HG03432 (cell line): Measurements from ENCODE around the gene KRT77.

ENCODE experiments used
- ATAC-seq: cut with Tn5 transposase; IDR thresholded peaks from one replicate; pipeline ENCODE4 v1.9.1; 2021; ENCODE audit warnings: mild to moderate bottlenecking, moderate library complexity; ENCODE audit not compliant: unreplicated experiment

KRT77 gene

GRCh38 chr12:52659395-52659794, 43.9 kb downstream of the KRT77 start:
- no peak for ATAC-seq

- ATAC-seq: no peak
These were observed 45.1 kb downstream of the KRT77 start for GRCh38 chr12:52658196-52658595.

GRCh38 chr12:52657250-52657902, 45.9 kb downstream of the KRT77 start:
- ATAC-seq: no peak

DNA sequence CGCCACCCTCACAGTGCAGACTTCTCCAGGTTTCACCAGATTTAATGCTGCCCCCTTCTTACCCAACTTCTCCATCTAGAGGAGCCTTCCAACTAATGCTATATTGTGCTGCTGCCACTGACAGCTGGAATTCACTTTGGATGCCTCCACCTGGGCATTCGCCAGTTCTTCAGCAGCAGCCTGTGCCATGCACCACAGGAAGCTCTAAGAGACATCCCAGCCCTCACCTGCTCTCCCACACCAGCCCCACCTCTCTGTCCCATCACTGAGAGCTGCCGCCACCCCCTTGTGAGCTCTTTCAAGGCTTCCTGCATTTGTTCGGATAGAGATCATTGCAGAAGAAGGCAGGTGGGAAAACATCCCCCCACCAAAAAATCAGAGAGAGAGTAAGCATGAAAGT, 46.7 kb downstream of the KRT77 start:
- no peak for ATAC-seq

DNA sequence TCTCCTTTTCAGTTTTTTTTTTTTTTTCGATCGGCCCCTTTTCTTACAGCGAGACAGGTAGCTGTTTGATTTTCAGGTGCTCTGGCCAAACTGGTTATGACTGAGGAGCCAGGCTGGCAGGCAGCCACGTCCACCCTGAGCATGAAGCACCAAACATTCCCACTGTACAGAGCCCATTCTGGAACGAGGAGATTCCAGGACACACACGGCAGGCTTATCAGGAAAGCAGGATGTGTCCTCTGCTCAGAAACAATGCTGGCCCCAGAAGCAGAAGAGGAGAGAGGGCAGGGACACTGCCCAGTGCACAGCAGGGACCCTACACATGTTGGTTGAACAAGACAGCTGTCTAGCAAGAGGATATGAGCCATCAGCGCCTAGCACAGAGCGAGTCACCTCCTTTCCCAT, 47.6 kb downstream of the KRT77 start:
- ATAC-seq: no peak

- no peak for ATAC-seq
These were observed 48.1 kb downstream of the KRT77 start for GRCh38 chr12:52655251-52655650.

- no peak for ATAC-seq
These were observed 51.5 kb downstream of the KRT77 start, which contains the start of gene KRT2 for GRCh38 chr12:52651726-52652261. KRT2 (minus strand) TSS chr12:52652211; CDS start chr12:52652142, 69 bp downstream.

DNA sequence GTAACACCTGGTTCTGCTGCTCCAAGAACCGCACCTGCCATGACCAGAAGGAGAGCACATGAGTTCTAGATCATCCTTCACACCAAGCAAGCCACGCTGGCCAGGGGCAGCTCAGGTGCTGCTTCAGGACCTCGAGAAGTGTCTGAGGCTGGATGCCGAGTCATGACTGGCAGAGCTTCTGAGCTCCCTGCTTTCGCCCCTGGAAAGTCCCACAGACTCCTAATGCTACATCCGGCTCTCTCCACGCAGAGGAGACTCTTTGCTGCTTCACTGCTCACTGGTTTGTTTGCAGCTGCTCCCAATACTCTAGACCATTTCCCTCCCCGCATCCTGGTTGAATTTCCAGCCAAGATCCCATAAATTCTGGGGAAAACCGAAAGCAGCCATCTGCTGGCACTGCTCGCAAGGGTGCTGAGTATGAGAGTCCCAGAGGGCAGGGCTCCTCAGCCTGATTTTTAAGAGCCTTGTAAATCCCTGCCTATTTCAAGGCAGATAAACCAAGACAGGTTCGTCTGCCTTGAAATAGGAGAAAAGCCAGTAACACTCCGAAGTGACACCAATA, 52.7 kb downstream of the KRT77 start:
- no peak for ATAC-seq

GRCh38 chr12:52649066-52649465, 54.3 kb downstream of the KRT77 start:
- no peak for ATAC-seq

GRCh38 chr12:52648012-52648550, 55.2 kb downstream of the KRT77 start:
- no peak for ATAC-seq

DNA sequence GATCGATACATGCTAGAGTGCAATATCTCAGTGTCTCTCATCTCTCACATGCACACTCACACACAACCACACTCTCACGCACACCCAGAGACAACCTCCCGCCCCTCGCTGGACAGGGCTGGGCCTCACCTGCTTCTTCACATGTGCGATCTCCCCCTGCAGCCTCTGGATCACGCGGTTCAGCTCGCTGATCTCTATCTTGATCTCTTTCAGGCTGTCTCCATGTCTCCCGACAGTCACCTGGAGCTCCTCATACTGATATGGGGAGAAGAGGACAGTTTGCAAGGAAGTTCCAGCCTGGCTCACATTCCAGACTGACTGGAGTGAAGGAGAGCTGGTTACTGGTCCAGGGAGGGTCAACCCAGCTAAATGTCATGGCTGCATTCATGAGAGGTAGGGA, 55.7 kb downstream of the KRT77 start:
- no peak for ATAC-seq

GRCh38 chr12:52646613-52647012, 56.7 kb downstream of the KRT77 start:
- ATAC-seq: no peak

DNA sequence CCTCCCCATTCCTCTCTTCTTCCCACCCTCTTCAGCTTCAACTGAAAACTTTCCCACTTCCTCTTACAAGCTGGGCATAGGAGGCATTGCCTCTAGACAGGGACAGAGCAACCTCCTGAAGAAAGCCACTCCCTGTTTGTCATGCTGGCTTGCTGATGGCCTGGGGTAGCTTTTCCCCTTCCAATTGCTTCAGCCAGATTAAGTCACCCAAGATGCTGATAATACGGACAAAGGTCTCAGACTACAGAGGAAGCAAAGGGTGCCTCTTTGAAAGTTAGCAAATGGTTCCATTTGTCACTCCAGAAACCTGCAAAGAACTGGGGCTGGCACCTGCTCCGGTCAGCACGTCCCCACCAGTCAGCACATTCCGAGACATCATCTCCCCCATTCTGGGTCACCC, 57.3 kb downstream of the KRT77 start:
- no peak for ATAC-seq

DNA sequence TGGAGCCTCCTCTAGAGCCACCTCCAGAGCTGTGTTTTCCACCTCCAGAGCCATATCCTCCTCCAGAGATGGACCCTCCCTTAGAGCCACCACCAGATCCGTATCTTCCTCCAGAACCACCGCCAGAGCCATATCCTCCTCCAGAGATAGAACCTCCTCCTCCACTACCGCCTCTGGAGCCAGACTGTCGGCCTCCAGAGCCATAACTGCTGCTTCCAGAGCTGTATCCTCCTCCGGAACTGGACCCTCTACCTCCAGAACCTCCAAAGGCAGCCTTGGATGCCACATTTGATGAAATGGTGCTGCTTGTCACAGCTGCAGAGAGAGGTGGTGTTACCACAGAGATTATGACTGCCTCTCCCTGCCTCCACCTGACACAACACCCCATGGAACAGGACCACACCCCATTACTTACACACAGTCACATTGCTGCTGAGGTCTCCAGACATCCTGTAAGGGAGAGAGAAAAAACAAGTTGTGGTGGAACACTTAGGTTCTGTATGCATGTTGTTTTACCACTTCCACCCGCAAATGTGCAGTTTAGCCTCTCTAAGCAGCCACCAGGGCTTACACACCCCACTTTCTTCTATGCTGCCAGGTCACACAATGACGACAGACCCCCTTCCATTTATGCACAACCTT, 58.1 kb downstream of the KRT77 start:
- no peak for ATAC-seq

DNA sequence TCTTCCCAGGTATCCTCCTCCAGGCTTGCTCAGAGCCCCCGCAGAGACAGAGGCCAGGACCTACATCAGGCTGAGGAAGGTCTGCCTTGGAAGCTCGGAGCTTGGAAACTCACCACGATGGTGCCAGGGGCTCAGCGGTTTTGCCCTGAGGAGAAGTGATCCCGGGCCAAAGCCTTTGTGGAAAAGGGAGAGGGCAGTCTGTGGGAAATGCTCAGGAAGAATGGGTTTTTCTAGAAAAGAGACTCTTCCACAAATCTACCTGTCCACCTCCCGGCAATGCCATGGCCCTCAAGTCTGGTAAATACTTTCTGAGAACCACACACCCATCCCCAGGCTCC, 59.3 kb downstream of the KRT77 start:
- no peak for ATAC-seq

DNA sequence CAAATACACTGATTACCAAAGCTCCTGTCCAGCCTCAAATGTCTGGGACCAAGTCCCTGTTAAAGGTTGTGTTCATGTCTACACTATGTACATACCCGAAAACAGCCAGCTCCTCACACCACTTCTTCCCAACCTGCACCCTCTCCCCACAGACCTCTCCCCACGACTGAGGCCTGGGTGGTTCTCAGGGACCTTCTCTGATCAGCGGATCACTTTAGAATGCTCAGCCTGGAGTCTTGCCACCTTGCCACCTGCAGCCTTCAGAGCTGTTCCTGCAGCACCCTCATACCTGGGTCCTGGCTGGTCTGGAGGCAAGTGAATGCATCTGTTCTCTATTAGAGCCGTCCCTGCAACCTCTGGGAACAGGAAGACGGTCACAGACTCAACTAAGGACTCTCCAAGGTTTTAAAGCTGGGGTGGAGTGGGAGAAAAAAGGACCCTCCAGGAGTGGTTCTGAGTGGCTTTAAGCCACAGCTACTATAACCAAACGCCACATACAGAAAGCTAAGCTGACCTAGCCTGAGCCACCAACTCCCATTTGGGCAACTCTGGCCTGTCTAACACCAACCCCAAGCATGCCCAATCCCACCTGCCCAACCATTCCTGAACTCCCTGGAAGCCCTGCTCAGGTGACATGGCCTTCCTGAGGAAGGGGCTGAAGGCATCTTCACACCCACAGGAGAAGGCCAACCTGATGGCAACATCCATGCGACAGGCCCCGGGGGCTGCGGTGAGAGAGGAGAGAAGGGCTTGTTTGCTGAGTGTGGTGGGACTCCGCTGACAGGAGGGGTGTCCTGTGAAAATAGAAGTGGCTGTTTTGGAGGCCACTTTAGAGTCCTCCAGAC, 59.9 kb downstream of the KRT77 start:
- ATAC-seq: no peak

DNA sequence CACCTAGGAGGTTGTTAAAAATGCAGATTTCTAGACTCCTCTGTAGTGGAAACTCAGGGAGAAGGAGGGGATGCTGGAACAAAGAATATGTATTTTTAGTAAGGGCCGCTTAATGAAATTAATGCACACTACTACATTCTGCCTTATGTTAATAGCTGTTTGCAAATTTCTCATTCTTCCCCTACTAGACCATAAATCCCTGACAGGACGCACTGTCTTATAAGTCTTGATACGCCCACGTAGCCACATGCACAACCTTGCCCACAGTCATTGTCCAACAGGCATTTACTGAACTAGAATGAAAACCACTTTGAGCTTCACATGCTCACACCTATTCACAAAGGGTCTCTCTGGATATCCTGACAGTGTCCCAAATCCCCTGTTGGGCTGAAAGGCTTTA, 61.9 kb downstream of the KRT77 start:
- ATAC-seq: no peak
